Tibial nerve (tissue), 4 donors: Measurements from ENCODE around the gene HOMER3.

Source experiments
- CTCF ChIP-seq, 5 experiments: fragments of 200-600 bp in 3 of 5; fragments of 450-650 bp in 2 of 5; sonication (generic) in 3 of 5; IDR thresholded peaks; one replicate each; pipeline ENCODE4 v1.5.1; 2016 to 2019; ENCODE audit warnings: antibody characterized with exemption in 5 of 5, mild to moderate bottlenecking in 3 of 5, moderate library complexity in 2 of 5
- EP300 ChIP-seq, 2 donors: sonication (generic); formaldehyde crosslinking; IDR thresholded peaks; one replicate each; pipeline ENCODE4 v1.6.1; 2017; ENCODE audit warnings: antibody characterized with exemption in 2 of 2, mild to moderate bottlenecking in 1 of 2
- POLR2A ChIP-seq, 2 donors: fragments of 450-650 bp; IDR thresholded peaks; one replicate each; pipeline ENCODE4 v1.6.1; 2017; ENCODE audit warnings: antibody characterized with exemption in 2 of 2, mild to moderate bottlenecking in 2 of 2, moderate library complexity in 2 of 2

- no peak for TF ChIP-seq EP300 (IDR thresholded peaks at IDR 0.05)
- TF ChIP-seq CTCF (IDR thresholded peaks at IDR 0.05) = no peak
- no peak for TF ChIP-seq POLR2A (IDR thresholded peaks at IDR 0.05)
Observed at GRCh38 chr19:18978616-18979015, 37.6 kb upstream of the HOMER3 start.
